K562 (cell line): Measurements from ENCODE around the gene TXNL4A. TPM values are rescaled to one million over a fixed set of nuclear protein-coding genes. Genes with fewer than 3 reads are reported as not detected.

ENCODE experiments used
- ATAC-seq: fragments of 200-7000 bp; cut with Tn5 transposase; 3 replicates; pipeline ENCODE4 v1.9.1; 2020; ENCODE audit warnings: moderate library complexity
- BruUV-seq: library from RNA; stranded (reverse); fragments of 400-500 nt; replicated peaks from 2 replicates; lab custom pipeline; 2021; lab: Mats Ljungman, UMichigan
- CTCF ChIA-PET: fragments of 300-600 bp; formaldehyde crosslinking; extraction: SDS; loops from one replicate; lab custom pipeline; 2021; ENCODE audit warnings: low intra/inter-chr PET ratio; lab: Yijun Ruan, JAX
- POLR2A ChIA-PET: fragments of 300-600, 350-650 bp; sonication (Branson Sonifier 250); formaldehyde crosslinking; extraction: SDS; loops from one replicate; lab custom pipeline; 2021; ENCODE audit warnings: antibody characterized with exemption, inconsistent platforms; lab: Yijun Ruan, JAX
- DNase-seq, 4 experiments: peaks; one replicate each; pipeline versions ENCODE4 v3.0.0 to v3.0.0-alpha.2; 2011 to 2018; ENCODE audit warnings: low spot score in 3 of 4, mixed read lengths in 3 of 4; ENCODE audit errors: extremely low read depth in 1 of 4
- FAIRE-seq: peaks from 2 replicates; lab custom pipeline; 2011; peaks lifted over from hg19 to GRCh38; lab: Jason Lieb, UNC
- H2AFZ ChIP-seq: 2 replicates; pipeline ENCODE4 v1.6.0; 2011; ENCODE audit warnings: low read depth, low read length, control low read depth, inconsistent platforms
- H3K27ac ChIP-seq: fragments of 200-600 bp; 3 replicates; pipeline ENCODE4 v1.8.0; 2011; ENCODE audit warnings: low read depth, mild to moderate bottlenecking, control low read depth, inconsistent platforms, low read length, moderate library complexity, mixed read lengths; ENCODE audit errors: extremely low read depth
- H3K27me3 ChIP-seq, 2 experiments: fragments of 300-600 bp in 1 of 2; 2 replicates in 1 of 2; 3 replicates in 1 of 2; pipeline versions ENCODE4 v1.6.0 to v1.8.0; 2011; ENCODE audit warnings: inconsistent platforms in 2 of 2, low read length in 2 of 2, mild to moderate bottlenecking in 1 of 2, mixed read lengths in 1 of 2, moderate library complexity in 1 of 2; ENCODE audit not compliant: control insufficient read depth in 2 of 2, insufficient read depth in 2 of 2
- H3K36me3 ChIP-seq: fragments of 300-600 bp; 3 replicates; pipeline ENCODE4 v1.8.0; 2011; ENCODE audit warnings: mild to moderate bottlenecking, low read length, inconsistent platforms; ENCODE audit not compliant: control insufficient read depth, insufficient read depth
- H3K4me1 ChIP-seq, 2 experiments: fragments of 200-600 bp in 1 of 2; replicated peaks in 1 of 2; 2 replicates in 1 of 2; 3 replicates in 1 of 2; pipeline versions ENCODE4 v1.5.1 to v1.8.0; 2011; ENCODE audit warnings: inconsistent platforms in 2 of 2, low read length in 2 of 2, mild to moderate bottlenecking in 1 of 2, mixed read lengths in 1 of 2, moderate library complexity in 1 of 2; ENCODE audit not compliant: control insufficient read depth in 2 of 2, insufficient read depth in 2 of 2
- H3K4me2 ChIP-seq: 2 replicates; pipeline ENCODE4 v1.6.1; 2011; ENCODE audit warnings: low read length, control low read depth, inconsistent platforms, mixed read lengths; ENCODE audit not compliant: insufficient read depth
- H3K4me3 ChIP-seq: fragments of 200-600 bp; sonication (generic), shearing (Covaris generic); 2 replicates; pipeline ENCODE4 v1.5.1; 2016; ENCODE audit warnings: control low read depth, inconsistent platforms
- H3K79me2 ChIP-seq: fragments of 200-600 bp; 3 replicates; pipeline ENCODE4 v1.8.0; 2011; ENCODE audit warnings: low read length, inconsistent platforms; ENCODE audit not compliant: control insufficient read depth, insufficient read depth
- H3K9ac ChIP-seq, 2 experiments: 2 replicates each; pipeline versions ENCODE4 v1.6.0 to v1.6.1; 2011; ENCODE audit warnings: low read depth in 2 of 2, low read length in 2 of 2, control low read depth in 1 of 2, inconsistent platforms in 1 of 2, mild to moderate bottlenecking in 1 of 2, mixed read lengths in 1 of 2; ENCODE audit not compliant: insufficient read depth in 1 of 2
- H3K9me1 ChIP-seq: one replicate; pipeline ENCODE4 v1.6.0; 2011; ENCODE audit warnings: inconsistent platforms, mild to moderate bottlenecking, low read length, moderate library complexity; ENCODE audit not compliant: control insufficient read depth, insufficient read depth
- H3K9me3 ChIP-seq: replicated peaks from 2 replicates; pipeline ENCODE4 v1.5.1; 2011; ENCODE audit warnings: low read depth, low read length, inconsistent platforms; ENCODE audit not compliant: control insufficient read depth, insufficient read depth
- H4K20me1 ChIP-seq: replicated peaks from 2 replicates; pipeline ENCODE4 v1.6.1; 2011; ENCODE audit warnings: low read length, inconsistent platforms, mixed read lengths; ENCODE audit not compliant: control insufficient read depth, insufficient read depth
- ETV1 ChIP-seq: fragments of 450-650 bp; conservative IDR thresholded peaks from 2 replicates; pipeline ENCODE4 v1.6.1; 2016; ENCODE audit warnings: missing genetic modification characterization, control low read depth, low read depth, missing compliant biosample characterization
- FOXM1 ChIP-seq, 2 experiments: fragments of 450-650 bp in 1 of 2; sonication (generic) in 1 of 2; formaldehyde crosslinking in 1 of 2; IDR thresholded peaks; 2 replicates each; pipeline versions ENCODE4 v1.6.1 to v1.9.0; 2017 to 2022; ENCODE audit warnings: low read depth in 2 of 2, mild to moderate bottlenecking in 2 of 2, missing genetic modification reagents in 1 of 2, moderate library complexity in 1 of 2
- L3MBTL2 ChIP-seq: fragments of 450-650 bp; IDR thresholded peaks from 2 replicates; pipeline ENCODE4 v1.6.1; 2016; ENCODE audit warnings: mild to moderate bottlenecking, moderate library complexity
- RB1 ChIP-seq: fragments of 450-650 bp; IDR thresholded peaks from 2 replicates; pipeline ENCODE4 v1.6.1; 2017; ENCODE audit warnings: low read depth, mild to moderate bottlenecking
- RBM15 ChIP-seq: fragments of 200-400 bp; formaldehyde crosslinking; IDR thresholded peaks from 2 replicates; pipeline ENCODE4 v1.6.1; 2018; ENCODE audit warnings: mild to moderate bottlenecking, low read length, moderate library complexity; ENCODE audit not compliant: insufficient read depth
- SMC3 ChIP-seq: conservative IDR thresholded peaks from 2 replicates; pipeline ENCODE4 v1.6.1; 2011; ENCODE audit warnings: low read depth, low read length, improper control_type of control experiment; ENCODE audit not compliant: insufficient read depth
- SNIP1 ChIP-seq: fragments of 450-650 bp; IDR thresholded peaks from 2 replicates; pipeline ENCODE4 v1.7.1; 2017; ENCODE audit warnings: low read depth, mild to moderate bottlenecking
- TFAM ChIP-seq: fragments of 250-450 bp; sonication (Bioruptor Pico); conservative IDR thresholded peaks from 2 replicates; pipeline ENCODE4 v1.5.0; 2021; ENCODE audit warnings: mild to moderate bottlenecking, moderate library complexity
- YY1 ChIP-seq, 3 experiments: IDR thresholded peaks; 2 replicates each; pipeline ENCODE4 v1.6.1; 2011; ENCODE audit warnings: low read length in 2 of 3, mild to moderate bottlenecking in 2 of 3, moderate library complexity in 2 of 3, borderline replicate concordance in 1 of 3, control low read depth in 1 of 3, low read depth in 1 of 3; ENCODE audit not compliant: insufficient read depth in 3 of 3, insufficient replicate concordance in 2 of 3, control insufficient read depth in 1 of 3, insufficient read length in 1 of 3; ENCODE audit errors: extremely low read depth in 1 of 3
- ZNF174 ChIP-seq: fragments of 250-450 bp; sonication (Bioruptor Pico); IDR thresholded peaks from 2 replicates; pipeline ENCODE4 v1.4.0; 2020; ENCODE audit warnings: mild to moderate bottlenecking
- ZNF224 ChIP-seq: sonication (generic); formaldehyde crosslinking; IDR thresholded peaks from 2 replicates; pipeline ENCODE4 v1.8.0; 2022; ENCODE audit warnings: mild to moderate bottlenecking, missing genetic modification reagents
- ZNF79 ChIP-seq: fragments of 250-450 bp; sonication (Bioruptor Pico); IDR thresholded peaks from 2 replicates; pipeline ENCODE4 v1.4.0; 2020; ENCODE audit warnings: low read depth, mild to moderate bottlenecking, moderate library complexity
- WGBS: fragments of 100-300 bp; shearing (Covaris generic); methylation state at CpG from one replicate; pipeline ENCODE4 v1.1.6; 2016; ENCODE audit warnings: low coverage, mixed read lengths; ENCODE audit not compliant: insufficient coverage; ENCODE audit errors: missing lambda C conversion rate; 5-methylcytosine and 5-hydroxymethylcytosine counted together
- in situ Hi-C: fragments of 300-500 bp; cut with MboI; formaldehyde crosslinking; loops from 4 replicates; pipeline ENCODE4 v1.15.0; 2018; ENCODE audit warnings: inconsistent platforms, mixed read lengths
- intact Hi-C: fragments of 100-400 bp; cut with micrococcal nuclease; formaldehyde crosslinking; loops from 2 replicates; pipeline ENCODE4 v1.14.2; 2022
- polyA plus RNA-seq, 8 experiments: library from polyadenylated mRNA; depleted of rRNA in 4 of 8; stranded (reverse) in 5 of 8; unstranded in 3 of 8; fragments of >200 nt; fragmentation: Nextera tagmentation in 2 of 8; fragmentation: Illumina TruSeq in 1 of 8; extraction: Ambion mirVana in 2 of 8; extraction: Trizol in 1 of 8; gene quantifications; 2 replicates each; pipeline versions ENCODE4 v1.2.1 to v1.2.3, GENCODE V29; 2011 to 2014; ENCODE audit warnings: inconsistent platforms in 1 of 8, missing spikeins in 1 of 8
- total RNA-seq, 7 experiments: library from RNA; depleted of rRNA in 6 of 7; stranded (reverse); fragments of >200 nt in 6 of 7; fragmentation: Illumina TruSeq in 2 of 7; extraction: Trizol in 2 of 7; gene quantifications; 2 replicates each; pipeline versions ENCODE4 v1.2.1 to v1.2.3, GENCODE V29; 2011 to 2021; ENCODE audit warnings: low replicate concordance in 1 of 7
- TF ChIP-seq, protein P1 (sequence below): fragments of 250-450 bp; sonication (Bioruptor Pico); IDR thresholded peaks from 2 replicates; pipeline ENCODE4 v1.8.0; 2022; ENCODE audit warnings: inconsistent platforms, mild to moderate bottlenecking, moderate library complexity, borderline replicate concordance
- TF ChIP-seq, protein P2 (sequence below), 3 experiments: fragments of 200-800 bp in 1 of 3; sonication (Bioruptor generic) in 1 of 3; sonication (generic) in 1 of 3; formaldehyde crosslinking in 1 of 3; IDR thresholded peaks; 2 replicates each; pipeline versions ENCODE4 v1.6.1 to v1.8.0; 2016 to 2022; ENCODE audit warnings: mild to moderate bottlenecking in 2 of 3, missing compliant biosample characterization in 2 of 3, missing genetic modification characterization in 2 of 3, missing genetic modification reagents in 1 of 3
- TF ChIP-seq, protein P3 (sequence below): sonication (generic); formaldehyde crosslinking; IDR thresholded peaks from 2 replicates; pipeline ENCODE4 v1.9.0; 2022; ENCODE audit warnings: mild to moderate bottlenecking, missing genetic modification reagents
- TF ChIP-seq, protein P4 (sequence below): fragments of 200-800 bp; sonication (Bioruptor generic); IDR thresholded peaks from 2 replicates; pipeline ENCODE4 v1.6.1; 2017; ENCODE audit warnings: missing genetic modification characterization, missing compliant biosample characterization

Gene TXNL4A
- total and polyA plus RNA-seq, 9 of the 15 experiments (the other 6 are each of a cell fraction or from before 2014, with no cell fraction given) = 27.0 to 132 (median 87.5) TPM

DNA sequence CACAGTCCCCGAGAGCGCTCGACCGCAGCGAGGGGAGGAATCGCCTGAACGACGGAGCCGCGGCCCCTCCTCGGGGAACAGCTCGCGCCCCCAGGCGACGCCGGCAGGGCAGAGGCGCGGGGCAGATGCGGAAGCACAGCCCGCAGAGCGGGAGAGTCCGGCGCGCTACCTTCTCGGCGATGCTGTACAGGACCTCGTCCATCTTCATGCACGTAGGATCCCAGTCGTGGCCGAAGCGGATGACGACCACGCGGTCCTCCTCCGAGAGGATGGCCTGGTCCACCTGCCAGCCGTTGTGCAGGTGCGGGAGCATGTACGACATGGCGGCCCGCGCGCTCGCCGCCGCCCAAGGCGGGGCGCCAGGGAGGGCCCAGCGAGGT lies 302 bp downstream of the TXNL4A start:
- ChIA-PET CTCF (no interaction called here), POLR2A (interaction anchor here (0.6 to 1.7 kb wide), 5 partner anchors 11 to 379 kb away, joined by 3 to 4 read pairs (median 3); no protein-coding TSS in a partner anchor)
- Histone ChIP-seq H3K9me1 (no peaks in the 10 kb centered on the region), H4K20me1 (peaks cover 9% of the 10 kb centered on the region; the same call in 1 of the 2 replicates), H3K4me1 (peaks cover 13% of the 10 kb centered on the region in 2 experiments; a peak in 4 of 5 replicates), H3K36me3 (peaks cover 39% of the 10 kb centered on the region), H3K9me3 (no peaks in the 10 kb centered on the region), H3K4me3 (peak overlapping the region; percentile 81), H3K27ac (peak overlapping the region; percentile 95), H3K9ac (peak overlapping the region; percentile 91 to 96), H3K4me2 (peak overlapping the region; percentile 90; the same call in 1 of the 2 replicates), H3K79me2 (peaks cover 64% of the 10 kb centered on the region), H2AFZ (peak overlapping the region; percentile 81), H3K27me3 (no peaks in the 10 kb centered on the region)
- BruUV-seq = no TSS peak
- in situ Hi-C loops = no loop called here
- ATAC-seq (peak; percentile 89), DNase-seq (peak in 2 of 4 experiments; percentile 68 to 71), FAIRE-seq (no peak)
- intact Hi-C loops = loop anchor here (2.0 kb wide), 1 partner anchor 167 kb away; no protein-coding TSS in a partner anchor
- 0% methylated on average over 18 of the region's 48 CpGs for WGBS
- TF ChIP-seq, protein P1, sequence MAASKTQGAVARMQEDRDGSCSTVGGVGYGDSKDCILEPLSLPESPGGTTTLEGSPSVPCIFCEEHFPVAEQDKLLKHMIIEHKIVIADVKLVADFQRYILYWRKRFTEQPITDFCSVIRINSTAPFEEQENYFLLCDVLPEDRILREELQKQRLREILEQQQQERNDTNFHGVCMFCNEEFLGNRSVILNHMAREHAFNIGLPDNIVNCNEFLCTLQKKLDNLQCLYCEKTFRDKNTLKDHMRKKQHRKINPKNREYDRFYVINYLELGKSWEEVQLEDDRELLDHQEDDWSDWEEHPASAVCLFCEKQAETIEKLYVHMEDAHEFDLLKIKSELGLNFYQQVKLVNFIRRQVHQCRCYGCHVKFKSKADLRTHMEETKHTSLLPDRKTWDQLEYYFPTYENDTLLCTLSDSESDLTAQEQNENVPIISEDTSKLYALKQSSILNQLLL (CRISPR knock-in tag) = no peak
- TF ChIP-seq RB1 (peak; percentile 73; the same call in 1 of the 2 replicates), ETV1 (tag) (0 out of 2 replicates have a peak, but pooled peaks have one; percentile 26), FOXM1 (IDR thresholded peaks at IDR 0.05; ENCODE audit: low read depth) (no peak), FOXM1 (CRISPR knock-in tag; IDR thresholded peaks at IDR 0.05; ENCODE audit: low read depth) (0 out of 2 replicates have a peak, but pooled peaks have one; percentile 61), RBM15 (no peak), ZNF224 (CRISPR knock-in tag) (no peak), TFAM (CRISPR knock-in tag) (no peak), YY1 (IDR thresholded peaks at IDR 0.05; ENCODE audit: borderline replicate concordance in 1 of 3, control insufficient read depth in 1 of 3, extremely low read depth in 1 of 3, insufficient read depth in 3 of 3, insufficient read length in 1 of 3, insufficient replicate concordance in 2 of 3, low read depth in 1 of 3, low read length in 2 of 3) (peak in 2 of 3 experiments; percentile 11 to 42), ZNF79 (CRISPR knock-in tag) (no peak), SMC3 (no peak), ZNF174 (CRISPR knock-in tag) (no peak), SNIP1 (no peak), L3MBTL2 (peak; percentile 86)
- TF ChIP-seq, protein P2, sequence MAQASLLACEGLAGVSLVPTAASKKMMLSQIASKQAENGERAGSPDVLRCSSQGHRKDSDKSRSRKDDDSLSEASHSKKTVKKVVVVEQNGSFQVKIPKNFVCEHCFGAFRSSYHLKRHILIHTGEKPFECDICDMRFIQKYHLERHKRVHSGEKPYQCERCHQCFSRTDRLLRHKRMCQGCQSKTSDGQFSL (CRISPR knock-in tag; IDR thresholded peaks at IDR 0.05) = peak; percentile 27; the same call in 1 of the 2 replicates
- TF ChIP-seq, protein P2 (tag; IDR thresholded peaks at IDR 0.05) = no peak
- TF ChIP-seq, protein P3, sequence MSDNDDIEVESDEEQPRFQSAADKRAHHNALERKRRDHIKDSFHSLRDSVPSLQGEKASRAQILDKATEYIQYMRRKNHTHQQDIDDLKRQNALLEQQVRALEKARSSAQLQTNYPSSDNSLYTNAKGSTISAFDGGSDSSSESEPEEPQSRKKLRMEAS (CRISPR knock-in tag) = peak; percentile 81
- TF ChIP-seq, protein P4, sequence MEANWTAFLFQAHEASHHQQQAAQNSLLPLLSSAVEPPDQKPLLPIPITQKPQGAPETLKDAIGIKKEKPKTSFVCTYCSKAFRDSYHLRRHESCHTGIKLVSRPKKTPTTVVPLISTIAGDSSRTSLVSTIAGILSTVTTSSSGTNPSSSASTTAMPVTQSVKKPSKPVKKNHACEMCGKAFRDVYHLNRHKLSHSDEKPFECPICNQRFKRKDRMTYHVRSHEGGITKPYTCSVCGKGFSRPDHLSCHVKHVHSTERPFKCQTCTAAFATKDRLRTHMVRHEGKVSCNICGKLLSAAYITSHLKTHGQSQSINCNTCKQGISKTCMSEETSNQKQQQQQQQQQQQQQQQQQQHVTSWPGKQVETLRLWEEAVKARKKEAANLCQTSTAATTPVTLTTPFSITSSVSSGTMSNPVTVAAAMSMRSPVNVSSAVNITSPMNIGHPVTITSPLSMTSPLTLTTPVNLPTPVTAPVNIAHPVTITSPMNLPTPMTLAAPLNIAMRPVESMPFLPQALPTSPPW (CRISPR knock-in tag) = peak; percentile 36
